ENCODE results near the gene BNIPL. TPM values are rescaled to one million over a fixed set of nuclear protein-coding genes. Genes with fewer than 3 reads are reported as not detected.

BNIPL gene
- total and polyA plus RNA-seq, 2 of the 13 experiments (the other 11 are each of a cell fraction or from before 2014, with no cell fraction given) = 0.40 to 1.1 TPM

DNA sequence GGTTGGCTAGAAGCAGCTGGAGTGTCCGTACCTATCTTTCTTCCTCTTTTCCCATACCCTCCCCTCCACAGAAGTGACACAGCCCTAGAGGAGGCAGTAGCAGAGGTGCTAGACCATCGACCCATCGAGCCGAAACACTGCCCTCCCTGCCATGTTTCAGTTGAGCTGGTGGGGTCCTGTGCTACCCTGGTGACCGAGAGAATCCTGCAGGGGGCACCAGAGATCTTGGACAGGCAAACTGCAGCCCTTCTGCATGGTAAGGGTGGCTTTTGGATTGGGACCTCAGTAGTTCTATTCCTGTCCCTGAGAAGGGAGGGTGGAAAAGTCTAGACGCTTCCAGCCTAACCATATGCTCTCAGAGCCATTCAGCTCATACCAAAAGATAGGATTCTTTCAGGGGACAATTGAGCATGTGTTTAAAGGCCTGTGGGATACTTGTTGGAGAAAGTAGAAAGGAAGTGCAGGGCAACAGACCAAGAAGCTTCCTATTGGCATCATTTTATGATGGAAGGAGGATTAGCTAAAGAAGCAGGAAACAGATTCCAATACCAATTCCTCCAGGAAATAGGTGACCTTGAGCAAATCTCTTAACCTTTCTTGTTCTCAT lies 11.7 kb upstream of the BNIPL start:
- H3K4me1 ChIP-seq (ENCODE audit: insufficient read depth, low read length) = no peaks in the 10 kb centered on the region
- no peaks in the 10 kb centered on the region for H3K9me3 ChIP-seq (ENCODE audit: low read length)
- H3K27me3 ChIP-seq (ENCODE audit: control insufficient read depth in 1 of 2, insufficient read depth in 2 of 2, low read length in 2 of 2) = no peaks in the 10 kb centered on the region
- H3K27ac ChIP-seq (ENCODE audit: extremely low read length, insufficient read depth, low read length) = no peak overlapping the region
- 76% methylated on average over 6 of the region's 6 CpGs for WGBS (ENCODE audit: low lambda C conversion rate)
- DNase-seq (ENCODE audit: low spot score) (peak; percentile 58), FAIRE-seq (peak; percentile 39), ATAC-seq (peak; percentile 97)
- no peaks in the 10 kb centered on the region for H4K20me1 ChIP-seq (ENCODE audit: insufficient read depth, low read length)
- intact Hi-C loops (cut with micrococcal nuclease; ENCODE audit: unreplicated experiment) = loop anchor here (1.0 to 2.0 kb wide), 3 partner anchors 24 to 132 kb away; partner anchors contain the start of genes SEMA6C and TNFAIP8L2
- H3K9ac ChIP-seq (ENCODE audit: insufficient read depth, low read depth, low read length) = no peak overlapping the region
- BruUV-seq (replicated peaks) = no TSS peak
- CTCF ChIA-PET (ENCODE audit: low intra/inter-chr PET ratio, low total read pairs) = interaction anchor here (1.3 to 2.2 kb wide), 3 partner anchors 11 to 132 kb away, joined by 3 to 10 read pairs (median 5); partner anchors contain the start of gene TNFAIP8L2
- H2AFZ ChIP-seq (ENCODE audit: low read length) = no peak overlapping the region
- no peak overlapping the region for H3K4me2 ChIP-seq (ENCODE audit: low read depth, low read length)
- no peaks in the 10 kb centered on the region for H3K79me2 ChIP-seq (ENCODE audit: insufficient read depth, low read length)
- POLR2A ChIA-PET = interaction anchor here (1.0 kb wide), 1 partner anchor 11 kb away, joined by 3 read pairs; no protein-coding TSS in a partner anchor
- in situ Hi-C loops (cut with HindIII; ENCODE audit: extremely low pct_ligation_motif_present, low pct_unique_long_range_greater_than_20kb) = no loop called here
- peaks cover 9 to 38% of the 10 kb centered on the region in 2 experiments for H3K36me3 ChIP-seq (replicated peaks in 1 of 2; ENCODE audit: control insufficient read depth in 1 of 2, insufficient read depth in 2 of 2, low read length in 2 of 2)
- H3K4me3 ChIP-seq (replicated peaks in 1 of 3; ENCODE audit: insufficient read depth in 1 of 3, low read depth in 2 of 3, low read length in 3 of 3) = no peak overlapping the region
- TF ChIP-seq MYC (CRISPR knock-in tag; IDR thresholded peaks at IDR 0.05; ENCODE audit: borderline replicate concordance) = no peak
- TF ChIP-seq SETDB1 (CRISPR knock-in tag; IDR thresholded peaks at IDR 0.05; ENCODE audit: borderline replicate concordance) = no peak
- peak; percentile 91 for TF ChIP-seq CTCF (CRISPR knock-in tag; IDR thresholded peaks at IDR 0.05)
- TF ChIP-seq IRF2 (CRISPR knock-in tag; IDR thresholded peaks at IDR 0.05) = 0 out of 2 replicates have a peak, but pooled peaks have one; percentile 18
- TF ChIP-seq ZSCAN20 (CRISPR knock-in tag; IDR thresholded peaks at IDR 0.05; ENCODE audit: borderline replicate concordance) = no peak
- no peak for TF ChIP-seq KDM3A (CRISPR knock-in tag; IDR thresholded peaks at IDR 0.05; ENCODE audit: low read depth)
- TF ChIP-seq ZMYM3 (CRISPR knock-in tag; IDR thresholded peaks at IDR 0.05) = no peak
- peak; percentile 33 for TF ChIP-seq YY1 (IDR thresholded peaks at IDR 0.05; ENCODE audit: insufficient read depth, insufficient replicate concordance, low read depth, low read length)
- TF ChIP-seq SMC3 (IDR thresholded peaks at IDR 0.05; ENCODE audit: low read length) = peak; percentile 72
- TF ChIP-seq XRCC5 (optimal IDR thresholded peaks at IDR 0.05; ENCODE audit: low read length) = peak; percentile 66
- 0 out of 2 replicates have a peak, but pooled peaks have one; percentile 20 for TF ChIP-seq THAP11 (CRISPR knock-in tag; IDR thresholded peaks at IDR 0.05)
- TF ChIP-seq, protein P1, sequence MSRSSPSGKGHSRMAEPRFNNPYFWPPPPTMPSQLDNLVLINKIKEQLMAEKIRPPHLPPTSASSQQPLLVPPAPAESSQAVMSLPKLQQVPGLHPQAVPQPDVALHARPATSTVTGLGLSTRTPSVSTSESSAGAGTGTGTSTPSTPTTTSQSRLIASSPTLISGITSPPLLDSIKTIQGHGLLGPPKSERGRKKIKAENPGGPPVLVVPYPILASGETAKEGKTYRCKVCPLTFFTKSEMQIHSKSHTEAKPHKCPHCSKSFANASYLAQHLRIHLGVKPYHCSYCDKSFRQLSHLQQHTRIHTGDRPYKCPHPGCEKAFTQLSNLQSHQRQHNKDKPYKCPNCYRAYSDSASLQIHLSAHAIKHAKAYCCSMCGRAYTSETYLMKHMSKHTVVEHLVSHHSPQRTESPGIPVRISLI (CRISPR knock-in tag; IDR thresholded peaks at IDR 0.05; ENCODE audit: borderline replicate concordance) = 0 out of 2 replicates have a peak, but pooled peaks have one; percentile 23
- TF ChIP-seq SAP130 (CRISPR knock-in tag; IDR thresholded peaks at IDR 0.05; ENCODE audit: low read depth) = peak; percentile 29; the same call in 1 of the 2 replicates
- no peak for TF ChIP-seq ETV5 (CRISPR knock-in tag; IDR thresholded peaks at IDR 0.05; ENCODE audit: borderline replicate concordance)
- TF ChIP-seq STAG1 (CRISPR knock-in tag; IDR thresholded peaks at IDR 0.05) = peak; percentile 80
- TF ChIP-seq PATZ1 (CRISPR knock-in tag; IDR thresholded peaks at IDR 0.05) = 0 out of 2 replicates have a peak, but pooled peaks have one; percentile 27
- TF ChIP-seq, protein P2, sequence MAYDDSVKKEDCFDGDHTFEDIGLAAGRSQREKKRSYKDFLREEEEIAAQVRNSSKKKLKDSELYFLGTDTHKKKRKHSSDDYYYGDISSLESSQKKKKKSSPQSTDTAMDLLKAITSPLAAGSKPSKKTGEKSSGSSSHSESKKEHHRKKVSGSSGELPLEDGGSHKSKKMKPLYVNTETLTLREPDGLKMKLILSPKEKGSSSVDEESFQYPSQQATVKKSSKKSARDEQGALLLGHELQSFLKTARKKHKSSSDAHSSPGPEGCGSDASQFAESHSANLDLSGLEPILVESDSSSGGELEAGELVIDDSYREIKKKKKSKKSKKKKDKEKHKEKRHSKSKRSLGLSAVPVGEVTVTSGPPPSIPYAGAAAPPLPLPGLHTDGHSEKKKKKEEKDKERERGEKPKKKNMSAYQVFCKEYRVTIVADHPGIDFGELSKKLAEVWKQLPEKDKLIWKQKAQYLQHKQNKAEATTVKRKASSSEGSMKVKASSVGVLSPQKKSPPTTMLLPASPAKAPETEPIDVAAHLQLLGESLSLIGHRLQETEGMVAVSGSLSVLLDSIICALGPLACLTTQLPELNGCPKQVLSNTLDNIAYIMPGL (CRISPR knock-in tag; IDR thresholded peaks at IDR 0.05; ENCODE audit: borderline replicate concordance in 1 of 2, low read depth in 1 of 2) = peak in 1 of 2 experiments; percentile 56; a peak in 1 of 4 replicates
